Urothelium cell line (cell line): ENCODE data around the gene GALNT14.

Experiments
- DNase-seq: peaks from one replicate; pipeline ENCODE4 v3.0.0; 2011; ENCODE audit warnings: low spot score, mixed read lengths
- FAIRE-seq: peaks from 2 replicates; lab custom pipeline; 2011; peaks lifted over from hg19 to GRCh38; lab: Jason Lieb, UNC

GALNT14 gene

GRCh38 chr2:30865892-30866681, 272.2 kb downstream of the GALNT14 start:
- FAIRE-seq (no peak), DNase-seq (no peak)

- no peak for FAIRE-seq
- DNase-seq: no peak
These were observed 273.0 kb downstream of the GALNT14 start for GRCh38 chr2:30865243-30865642.

- FAIRE-seq (no peak), DNase-seq (peak; percentile 81)
These were observed 276.1 kb downstream of the GALNT14 start for GRCh38 chr2:30862054-30862651.

GRCh38 chr2:30860726-30861125, 277.5 kb downstream of the GALNT14 start:
- no peak for FAIRE-seq

More at GRCh38 chr2:30860726-30861125, 277.5 kb downstream of the GALNT14 start:
- DNase-seq: no peak
